Measurements from ENCODE around the gene SLC25A43.
"Not testable (repeated sequence)": the region's sequence is repeated elsewhere in the genome, so short reads cannot be mapped to it uniquely, and the experiment has no call there.

SLC25A43 gene

DNA sequence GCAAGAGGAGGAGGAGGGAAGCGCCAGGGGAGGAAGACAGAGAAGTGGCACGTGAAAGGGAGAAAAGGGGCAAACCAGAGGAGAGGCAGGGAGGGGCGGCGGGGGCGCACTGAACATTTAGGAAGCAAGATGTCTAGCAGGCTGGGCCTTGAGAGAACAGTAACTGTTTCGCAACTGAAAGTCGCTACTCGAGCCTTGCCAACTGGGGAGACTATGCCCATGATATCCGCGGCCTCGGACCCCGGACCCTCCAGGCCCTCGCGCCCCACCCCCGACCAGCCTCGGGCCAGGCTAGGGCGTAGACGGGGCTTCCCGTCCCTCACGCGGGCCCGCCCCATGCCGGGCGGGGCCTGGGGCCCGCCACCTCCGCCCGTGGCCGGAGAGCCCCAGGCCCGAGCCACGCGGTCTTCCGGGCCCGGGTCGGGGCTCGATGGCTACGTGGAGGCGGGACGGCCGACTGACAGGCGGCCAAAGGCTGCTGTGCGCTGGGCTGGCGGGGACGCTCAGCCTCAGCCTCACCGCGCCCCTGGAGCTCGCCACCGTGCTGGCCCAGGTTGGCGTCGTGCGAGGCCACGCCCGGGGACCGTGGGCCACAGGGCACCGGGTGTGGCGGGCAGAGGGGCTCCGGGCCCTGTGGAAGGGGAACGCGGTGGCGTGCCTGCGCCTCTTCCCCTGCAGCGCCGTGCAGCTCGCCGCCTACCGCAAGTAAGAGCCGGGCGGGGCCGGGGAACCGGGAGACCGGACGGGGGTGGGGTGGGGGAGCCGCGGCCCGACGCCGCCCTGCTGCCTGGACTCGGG is at the start of gene SLC25A43:
SLC25A43 (plus strand) TSS at position 363 of the 798 bp plus-strand sequence; CDS start at position 431, 68 bp downstream.
- DNase-seq = peak; percentile 42

DNA sequence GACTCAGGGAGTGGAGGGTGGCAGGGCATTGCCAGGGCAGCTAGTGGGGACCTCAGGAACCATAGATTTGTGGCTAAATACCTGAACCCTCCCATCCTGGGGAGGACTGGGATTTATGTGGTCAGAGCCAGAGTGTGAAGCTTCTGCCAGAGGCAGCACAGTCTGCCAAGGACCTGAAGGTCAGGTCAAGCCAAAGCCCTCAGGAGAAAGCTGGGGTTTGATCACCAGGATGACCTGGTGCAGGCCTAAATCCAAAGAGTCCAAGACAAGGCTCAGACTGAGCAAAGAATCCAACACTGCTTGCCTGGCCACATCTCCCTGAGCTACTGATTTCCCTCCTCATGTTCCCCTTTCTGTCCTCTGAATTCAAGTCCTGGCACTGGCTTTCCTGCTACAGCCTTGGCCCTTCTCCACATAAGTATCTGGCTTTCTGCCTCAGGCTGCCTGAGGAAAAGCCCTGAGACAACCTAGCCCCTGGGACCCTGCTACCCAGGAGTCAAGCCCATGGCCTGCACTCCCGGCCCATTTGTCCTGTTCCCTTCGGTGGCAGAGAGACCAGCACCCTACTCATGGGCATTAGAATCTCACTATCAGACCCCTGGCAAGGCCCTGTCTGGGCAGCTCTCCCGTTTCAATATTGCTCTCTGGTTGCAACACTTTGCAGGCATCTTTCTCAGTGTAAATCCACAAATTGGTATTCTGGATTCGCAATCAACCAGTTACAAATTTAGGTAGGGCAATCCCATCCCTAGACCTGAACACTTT is 39.3 kb upstream of the SLC25A43 start:
- DNase-seq = no peak

DNA sequence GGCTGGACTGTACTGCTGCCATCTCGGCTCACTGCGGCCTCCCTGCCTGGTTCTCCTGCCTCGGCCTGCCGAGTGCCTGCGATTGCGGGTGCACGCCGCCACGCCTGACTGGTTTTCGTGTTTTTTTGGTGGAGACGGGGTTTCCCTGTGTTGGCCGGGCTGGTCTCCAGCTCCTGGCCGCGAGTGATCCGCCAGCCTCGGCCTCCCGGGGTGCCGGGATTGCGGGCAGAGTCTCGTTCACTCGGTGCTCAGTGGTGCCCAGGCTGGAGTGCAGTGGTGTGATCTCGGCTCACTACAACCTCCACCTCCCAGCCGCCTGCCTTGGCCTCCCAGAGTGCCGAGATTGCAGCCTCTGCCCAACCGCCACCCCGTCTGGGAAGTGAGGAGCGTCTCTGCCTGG is 37.7 kb upstream of the SLC25A43 start:
- DNase-seq = not testable (repeated sequence)

DNA sequence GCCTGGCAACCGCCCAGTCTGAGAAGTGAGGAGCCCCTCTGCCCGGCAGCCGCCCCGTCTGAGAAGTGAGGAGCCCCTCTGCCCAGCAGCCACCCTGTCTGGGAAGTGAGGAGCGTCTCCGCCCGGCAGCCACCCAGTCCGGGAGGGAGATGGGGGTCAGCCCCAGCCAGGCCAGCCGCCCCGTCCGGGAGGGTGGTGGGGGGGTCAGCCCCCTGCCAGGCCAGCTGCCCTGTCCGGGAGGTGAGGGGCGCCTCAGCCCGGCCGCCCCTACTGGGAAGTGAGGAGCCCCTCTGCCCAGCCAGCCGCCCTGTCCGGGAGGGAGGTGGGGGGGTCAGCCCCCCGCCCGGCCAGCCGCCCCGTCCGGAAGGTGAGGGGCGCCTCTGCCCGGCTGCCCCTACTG is 37.1 kb upstream of the SLC25A43 start:
- DNase-seq = not testable (repeated sequence)

DNA sequence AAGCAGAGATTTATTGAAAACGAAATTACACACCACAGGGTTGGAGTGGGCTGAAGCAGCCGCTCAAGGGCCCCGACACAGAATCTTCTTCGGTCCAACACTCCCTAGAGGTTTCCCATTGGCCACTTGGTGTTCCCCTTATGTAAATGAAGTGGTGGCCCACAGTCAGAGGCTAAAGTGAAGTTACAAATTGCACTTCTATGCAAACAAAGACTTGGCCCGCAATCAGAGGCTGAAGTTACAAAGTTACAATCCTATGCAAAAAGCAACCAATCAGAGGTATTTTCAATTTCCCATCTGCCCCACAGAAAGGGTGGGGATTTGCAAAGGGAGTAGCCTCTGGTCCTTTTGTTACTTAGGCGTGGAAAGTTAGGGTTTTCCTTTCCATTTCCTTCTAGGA is 35.7 kb upstream of the SLC25A43 start:
- DNase-seq = no peak

DNA sequence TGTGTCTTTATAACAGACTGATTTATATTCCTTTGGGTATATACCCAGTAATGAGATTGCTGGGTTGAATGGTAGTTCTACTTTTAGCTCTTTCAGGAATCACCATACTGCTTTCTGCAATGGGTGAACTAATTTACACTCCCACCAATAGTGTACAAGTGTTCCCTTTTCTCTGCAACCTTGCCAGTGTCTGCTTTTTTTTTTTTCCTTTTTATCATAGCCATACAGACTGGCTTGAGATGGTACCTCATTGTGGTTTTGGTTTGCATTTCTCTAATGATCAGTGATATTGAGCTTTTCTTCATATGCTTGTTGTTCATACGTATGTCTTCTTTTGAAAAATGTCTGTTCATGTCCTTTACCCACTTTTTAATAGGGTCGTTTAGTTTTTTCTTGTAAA is 27.3 kb upstream of the SLC25A43 start:
- DNase-seq = not testable (repeated sequence)

DNA sequence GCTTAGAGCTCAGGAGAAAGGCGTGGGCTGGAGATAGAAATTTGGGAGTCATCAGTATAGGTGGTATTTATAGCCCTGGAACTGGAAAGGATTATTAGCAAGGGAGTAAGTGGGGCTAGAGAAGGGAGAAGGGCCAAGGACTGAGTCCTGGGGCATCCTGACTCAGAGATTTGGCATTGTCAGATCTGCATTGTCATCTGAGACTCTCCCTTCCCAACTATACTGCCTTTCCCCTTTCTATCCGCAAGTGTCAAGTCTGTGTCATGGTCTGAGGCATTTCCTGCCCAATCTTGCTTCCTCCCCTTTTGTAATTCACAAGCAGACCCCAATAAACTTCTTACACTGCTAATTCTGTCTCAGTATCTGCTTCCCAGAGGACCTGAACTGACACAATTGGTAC is 24.4 kb upstream of the SLC25A43 start:
- no peak for DNase-seq

DNA sequence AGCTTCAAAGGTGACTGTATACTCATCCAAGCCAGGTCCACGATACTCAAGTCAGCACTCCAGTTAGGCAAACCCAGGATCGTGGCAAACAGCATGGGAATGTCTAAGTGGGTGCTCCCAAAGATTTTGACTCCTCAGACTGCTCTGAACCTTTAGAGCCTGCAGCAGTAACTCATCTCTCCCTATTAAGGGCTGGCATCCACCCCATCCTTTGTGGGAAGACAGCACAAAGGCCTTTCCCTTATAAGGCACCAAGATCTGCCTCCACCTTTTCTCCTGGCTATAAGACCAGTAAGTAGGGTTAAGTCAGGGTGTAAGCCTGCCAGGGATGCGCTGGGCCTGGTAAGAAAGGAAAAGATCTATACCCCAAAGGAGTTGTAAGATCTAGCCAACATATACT is 23.6 kb upstream of the SLC25A43 start:
- no peak for DNase-seq

DNA sequence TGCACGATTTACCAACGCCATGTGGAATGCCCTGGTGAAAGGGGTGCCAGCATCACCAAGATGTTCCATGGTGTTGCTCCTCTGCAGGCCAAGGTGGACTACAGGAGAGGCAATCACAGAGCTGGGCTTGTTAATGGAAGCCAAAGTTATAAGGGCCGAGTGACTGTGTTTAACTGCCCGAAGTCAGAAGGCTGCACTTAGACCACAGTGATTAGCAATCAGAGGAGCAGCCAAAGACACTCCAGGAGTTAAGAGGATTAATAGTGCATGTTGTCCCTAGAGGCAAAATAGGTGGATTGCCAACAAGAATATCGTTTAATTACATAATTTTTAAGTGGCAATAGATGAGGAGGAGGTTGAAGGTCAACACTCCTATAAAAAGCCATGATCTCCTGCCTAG is 22.8 kb upstream of the SLC25A43 start:
- DNase-seq = no peak

DNA sequence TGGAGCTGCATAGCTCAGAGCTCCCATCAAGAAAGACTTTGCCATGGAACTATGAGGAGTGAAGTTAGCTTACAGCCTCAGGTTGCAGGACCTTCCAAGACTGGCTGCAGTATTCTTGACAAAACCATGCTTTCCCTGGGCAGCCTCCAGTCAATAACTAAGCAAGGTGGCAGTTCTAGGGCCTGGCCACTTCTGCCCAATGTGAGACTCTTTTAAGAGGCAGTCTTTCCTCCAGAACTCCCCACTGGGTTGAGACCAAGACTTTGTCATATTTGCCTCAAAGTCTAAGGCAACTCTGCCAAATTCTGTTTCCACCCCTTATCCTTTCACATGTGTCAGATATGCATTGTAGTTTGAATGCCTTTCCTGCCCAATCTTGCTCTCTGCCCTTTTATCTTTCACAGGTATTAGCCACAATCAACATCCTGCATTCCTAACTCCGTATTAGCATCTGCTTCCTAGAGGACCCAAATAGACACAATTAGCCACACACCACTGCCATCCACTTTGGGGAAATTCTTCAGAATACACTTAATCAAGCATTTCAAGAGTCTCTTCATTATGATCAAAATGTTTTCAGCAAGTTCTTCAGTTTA is 17.7 kb upstream of the SLC25A43 start:
- DNase-seq = no peak

DNA sequence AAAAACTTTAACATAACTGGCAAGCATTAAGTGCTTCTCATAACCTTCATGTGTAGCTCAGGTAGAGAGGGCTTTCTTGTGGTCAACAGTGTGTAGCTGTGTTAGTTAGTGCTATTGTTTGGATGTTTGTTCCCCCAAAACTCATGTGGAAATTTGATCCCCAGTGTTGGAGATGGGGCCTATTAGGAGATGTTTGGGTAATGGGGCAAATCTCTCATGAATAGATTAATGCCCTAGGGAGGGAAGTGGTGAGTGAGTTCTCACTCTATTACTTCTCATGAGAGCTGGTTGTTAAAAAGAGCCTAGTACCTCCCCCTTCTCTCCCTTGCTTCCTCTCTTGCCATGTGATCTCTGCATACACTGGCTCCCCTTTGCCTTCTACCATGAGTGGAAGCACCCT is 16.5 kb upstream of the SLC25A43 start:
- DNase-seq = no peak

DNA sequence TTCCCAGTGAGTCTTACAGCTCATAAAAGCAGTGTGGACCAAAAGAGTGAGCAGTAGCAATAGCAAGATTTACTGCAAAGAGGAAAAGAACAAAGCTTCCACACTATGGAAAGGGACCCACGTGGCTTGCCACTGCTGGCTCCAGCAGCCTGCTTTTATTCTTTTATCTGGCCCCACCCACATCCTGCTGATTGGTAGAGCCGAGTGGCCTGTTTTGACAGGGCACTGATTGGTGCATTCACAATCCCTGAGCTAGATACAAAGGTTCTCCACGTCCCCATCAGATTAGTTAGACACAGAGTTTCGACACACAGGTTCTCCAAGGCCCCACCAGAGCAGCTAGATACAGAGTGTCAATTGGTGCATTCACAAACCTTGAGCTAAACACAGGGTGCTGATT is 12.5 kb upstream of the SLC25A43 start:
- DNase-seq = not testable (repeated sequence)

DNA sequence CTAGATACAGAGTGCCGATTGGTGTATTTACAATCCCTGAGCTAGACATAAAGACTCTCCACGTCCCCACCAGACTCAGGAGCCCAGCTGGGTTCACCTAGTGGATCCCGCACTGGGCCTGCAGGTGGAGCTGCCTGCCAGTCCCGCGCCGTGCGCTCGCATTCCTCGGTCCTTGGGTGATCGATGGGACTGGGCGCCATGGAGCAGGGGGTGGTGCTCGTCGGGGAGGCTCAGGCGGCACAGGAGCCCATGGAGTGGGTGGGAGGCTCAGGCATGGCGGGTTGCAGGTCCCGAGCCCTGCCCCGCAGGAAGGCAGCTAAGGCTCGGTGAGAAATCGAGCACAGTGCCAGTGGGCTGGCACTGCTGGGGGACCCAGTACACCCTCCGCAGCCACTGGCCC is 11.7 kb upstream of the SLC25A43 start:
- DNase-seq = not testable (repeated sequence)

DNA sequence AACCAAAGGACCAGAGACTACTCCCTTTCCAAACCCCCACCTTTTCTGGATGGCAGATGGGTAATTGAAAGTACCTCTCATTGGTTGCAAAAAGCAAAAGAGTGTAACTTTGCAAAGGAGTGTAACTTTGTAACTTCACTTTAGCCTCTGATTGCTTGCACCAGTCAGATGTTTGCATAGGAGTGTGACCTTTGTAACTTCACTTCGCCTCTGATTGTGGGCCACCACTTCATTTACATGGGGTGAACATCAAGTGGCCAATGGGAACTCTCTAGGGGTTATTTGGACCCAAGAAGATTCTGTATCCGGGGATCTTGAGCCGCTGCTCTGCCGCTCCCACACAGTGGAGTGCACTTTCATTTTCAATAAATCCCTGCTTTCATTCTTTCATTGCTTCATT is 9.9 kb upstream of the SLC25A43 start:
- DNase-seq = no peak

DNA sequence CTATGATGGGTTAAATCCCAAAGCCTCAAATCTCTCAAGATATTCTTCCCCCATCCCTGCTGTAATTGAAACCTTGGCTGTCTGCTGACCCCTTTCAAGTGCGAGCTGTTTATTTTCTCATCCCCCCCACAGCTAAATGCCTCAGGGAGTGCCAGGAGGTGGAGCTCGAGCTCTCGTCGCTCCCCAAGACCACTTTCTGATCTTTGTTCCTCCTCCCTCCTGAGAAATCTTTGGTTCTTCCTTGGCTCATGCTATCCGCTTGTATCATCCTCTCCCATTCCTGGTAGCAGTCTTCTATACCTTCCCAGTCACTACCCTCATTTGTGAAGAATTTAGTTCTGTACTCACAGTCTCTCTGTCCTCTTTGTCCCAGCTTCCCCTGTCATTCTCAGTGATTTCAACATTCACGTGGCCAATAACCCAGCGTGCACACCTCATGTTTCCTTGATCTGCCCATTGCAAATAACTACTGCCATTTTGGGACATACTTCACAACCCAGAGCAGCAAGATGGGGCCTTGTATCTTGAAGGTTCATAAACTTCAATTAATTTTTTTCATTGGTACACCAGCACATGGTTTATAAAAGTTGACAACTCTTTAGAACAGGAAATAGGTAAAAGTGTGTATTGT is 9.2 kb upstream of the SLC25A43 start:
- DNase-seq = peak; percentile 22

DNA sequence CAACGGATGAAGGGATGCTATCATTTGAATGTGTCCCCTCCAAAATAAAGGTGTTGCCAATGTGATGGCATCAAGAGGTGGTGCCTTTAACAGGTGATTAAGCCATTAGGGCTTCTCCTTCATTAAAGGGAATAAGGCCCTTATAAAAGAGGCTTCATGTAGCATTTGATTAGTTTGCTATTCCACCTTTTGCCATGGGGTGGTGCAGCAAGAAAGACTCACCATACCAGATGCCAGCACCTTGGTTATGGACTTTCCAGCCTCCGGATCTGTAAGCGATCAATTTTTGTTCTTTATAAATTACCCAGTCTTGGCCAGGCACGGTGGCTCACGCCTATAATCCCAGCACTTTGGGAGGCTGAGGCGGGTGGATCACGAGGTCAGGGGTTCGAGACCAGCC is 7.9 kb upstream of the SLC25A43 start:
- peak; percentile 0 for DNase-seq

DNA sequence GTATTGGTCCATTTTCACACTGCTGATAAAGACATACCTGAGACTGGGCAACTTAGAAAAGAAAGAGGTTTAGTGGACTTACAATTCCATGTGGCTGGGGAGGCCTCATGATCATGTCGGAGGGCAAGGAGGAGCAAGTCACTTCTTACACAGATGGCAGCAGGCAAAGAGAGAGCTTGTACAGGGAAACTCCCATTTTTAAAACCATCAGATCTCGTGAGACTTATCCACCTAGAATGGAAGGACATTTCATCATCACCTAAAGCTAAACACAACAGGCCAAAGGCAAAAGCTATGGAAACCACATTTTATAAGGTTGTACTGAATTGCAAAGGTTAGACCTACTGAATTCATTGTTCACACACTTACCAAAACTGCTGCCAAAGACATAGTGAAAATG is 6.0 kb upstream of the SLC25A43 start:
- DNase-seq = no peak

DNA sequence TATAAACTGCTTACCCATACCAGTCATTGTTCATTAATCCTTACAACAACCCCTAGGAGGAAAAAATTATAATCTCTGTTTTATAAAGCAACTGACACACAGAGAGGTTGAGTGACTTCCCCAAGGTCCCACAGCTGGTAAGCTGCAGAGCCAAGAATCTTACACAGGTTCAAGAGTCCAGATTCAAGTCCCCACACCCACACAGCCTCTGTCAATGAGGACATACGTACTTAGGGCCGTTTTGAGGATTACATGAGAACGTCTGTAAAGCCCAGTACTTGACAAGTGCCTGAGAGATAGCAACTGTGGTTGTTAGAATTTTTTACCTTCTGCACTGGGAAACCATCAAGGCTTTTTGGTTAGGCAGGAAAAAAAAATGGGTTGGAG is 556 bp upstream of the SLC25A43 start:
- DNase-seq = no peak

DNA sequence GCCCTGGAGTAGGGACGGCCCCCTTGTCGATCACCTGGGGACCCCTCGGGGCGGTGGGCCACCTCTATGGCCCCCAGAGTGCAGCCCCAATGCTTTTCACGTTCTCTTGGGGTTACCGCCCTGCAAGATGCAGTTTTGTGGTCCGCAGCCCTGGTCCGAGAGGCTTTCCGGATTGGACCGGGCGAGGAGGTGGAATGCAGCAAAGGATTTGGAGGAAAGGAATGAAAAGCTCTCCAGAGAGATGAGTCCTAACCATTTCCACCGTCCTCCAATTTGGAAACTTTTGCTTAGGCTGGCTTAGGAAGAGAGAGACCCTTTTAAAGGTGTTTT is 601 bp downstream of the SLC25A43 start:
- no peak for DNase-seq

DNA sequence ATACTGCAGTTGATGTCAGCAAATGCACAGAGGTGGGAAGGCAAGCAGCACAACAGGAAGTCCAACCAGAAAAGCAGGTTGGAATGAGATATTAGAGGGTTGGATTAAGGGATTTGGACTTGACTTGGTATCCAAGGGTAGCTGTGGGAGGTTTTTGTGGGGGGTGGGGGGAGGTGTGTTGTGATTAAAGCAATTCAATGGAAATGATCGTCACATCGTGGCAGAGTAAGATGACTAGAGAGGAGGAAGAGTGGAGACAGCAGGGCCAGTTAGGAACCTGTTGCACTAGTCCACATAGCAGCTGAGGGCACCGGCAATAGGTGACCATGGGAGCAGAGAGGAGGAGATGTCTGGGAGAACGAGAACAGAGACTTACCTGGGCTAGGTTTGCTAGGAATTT is 2.4 kb downstream of the SLC25A43 start:
- DNase-seq = no peak

DNA sequence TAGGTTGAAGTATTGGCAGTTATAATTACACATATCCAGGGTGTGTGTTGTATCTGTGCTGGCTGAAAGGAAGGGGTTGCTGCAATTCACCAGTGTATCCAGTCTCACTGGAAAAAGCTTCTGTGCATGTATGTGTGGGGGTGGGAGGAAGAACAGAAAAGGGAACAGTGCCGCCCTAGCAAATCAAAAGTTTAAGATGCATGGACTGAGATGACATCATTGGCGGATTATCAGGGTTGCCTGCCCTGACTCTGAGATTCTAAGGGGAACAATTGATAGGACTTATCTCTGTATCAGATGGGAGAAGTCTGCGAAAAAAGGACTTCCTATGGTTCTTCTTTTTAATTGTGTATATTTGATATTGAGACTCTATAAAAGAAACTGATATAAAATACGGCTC is 3.5 kb downstream of the SLC25A43 start:
- no peak for DNase-seq

DNA sequence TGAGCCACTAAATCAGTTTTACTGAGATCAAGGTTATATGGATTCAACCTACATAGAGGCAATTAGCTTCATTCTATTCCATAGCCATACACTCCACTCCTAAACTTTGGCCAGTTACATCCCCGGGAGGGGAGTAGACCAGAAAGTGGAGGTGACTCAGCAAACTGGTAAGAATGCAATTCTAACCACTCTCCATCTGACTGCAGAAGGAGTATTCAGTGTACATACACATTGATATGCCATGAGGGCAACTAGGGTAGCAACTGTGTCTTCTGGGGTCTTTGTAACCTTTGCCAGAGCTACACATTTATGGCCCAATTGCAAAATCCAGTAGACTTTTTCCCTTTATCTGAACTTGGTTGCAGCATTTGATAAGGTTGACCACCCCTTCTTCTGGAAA is 7.6 kb downstream of the SLC25A43 start:
- DNase-seq = no peak

DNA sequence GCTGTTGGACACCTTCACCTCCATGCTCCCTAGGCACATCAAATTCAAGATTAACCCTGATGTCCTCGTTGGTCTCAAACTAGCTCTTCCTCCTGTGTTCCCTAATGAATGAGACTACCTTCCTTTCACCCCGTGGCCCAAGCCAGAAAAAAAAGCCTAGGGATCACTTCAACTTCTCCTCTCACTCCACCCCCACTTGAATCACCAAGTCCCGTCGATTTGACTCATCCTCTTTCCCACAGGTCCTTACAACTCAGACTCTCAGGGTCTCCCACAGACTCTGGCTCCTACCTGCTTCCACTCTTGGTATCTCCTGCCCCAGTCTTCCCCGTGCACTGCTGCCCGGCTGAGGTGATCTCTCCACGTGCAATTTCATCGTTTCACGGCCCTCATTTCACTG is 8.5 kb downstream of the SLC25A43 start:
- no peak for DNase-seq

Measured in NCI-H146 (cell line).